ENCODE data around the gene KAZN.

KAZN gene

GRCh38 chr1:14871218-14871970 lies 272.9 kb downstream of the KAZN start:
- DNase-seq (ENCODE audit: insufficient read length, low spot score) (no peak), FAIRE-seq (no peak)
- no peak for TF ChIP-seq CTCF (IDR thresholded peaks at IDR 0.05; ENCODE audit: insufficient read depth, missing control alignments)

- FAIRE-seq: no peak
- no peak for TF ChIP-seq CTCF (IDR thresholded peaks at IDR 0.05; ENCODE audit: insufficient read depth, missing control alignments)
Measured at GRCh38 chr1:14872762-14873161, 274.3 kb downstream of the KAZN start.

DNA sequence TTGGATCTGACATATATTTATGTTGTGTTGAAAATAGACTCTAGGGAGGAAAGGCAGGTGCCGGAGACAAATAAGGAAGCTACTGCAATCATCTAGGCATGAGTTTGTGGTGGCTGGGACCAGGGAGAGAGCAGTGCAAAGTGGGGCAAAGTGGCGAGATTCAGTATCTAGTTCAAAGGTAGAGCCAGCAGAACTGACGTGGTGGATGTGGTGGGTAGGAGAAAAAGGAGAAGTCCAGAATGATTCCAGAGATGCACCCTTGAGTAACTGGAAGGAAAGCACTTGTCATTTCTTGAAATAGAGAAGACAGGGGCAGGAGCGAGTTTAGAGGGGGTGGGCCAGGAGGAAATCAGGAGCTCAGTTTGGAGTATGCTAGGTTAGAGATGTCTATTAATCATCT lies 275.2 kb downstream of the KAZN start:
- DNase-seq (ENCODE audit: insufficient read length, low spot score) (no peak), FAIRE-seq (no peak)
- TF ChIP-seq CTCF (IDR thresholded peaks at IDR 0.05; ENCODE audit: insufficient read depth, missing control alignments): no peak

More at GRCh38 chr1:14872762-14873161, 274.3 kb downstream of the KAZN start:
- no peak for DNase-seq (ENCODE audit: insufficient read length, low spot score)

DNA sequence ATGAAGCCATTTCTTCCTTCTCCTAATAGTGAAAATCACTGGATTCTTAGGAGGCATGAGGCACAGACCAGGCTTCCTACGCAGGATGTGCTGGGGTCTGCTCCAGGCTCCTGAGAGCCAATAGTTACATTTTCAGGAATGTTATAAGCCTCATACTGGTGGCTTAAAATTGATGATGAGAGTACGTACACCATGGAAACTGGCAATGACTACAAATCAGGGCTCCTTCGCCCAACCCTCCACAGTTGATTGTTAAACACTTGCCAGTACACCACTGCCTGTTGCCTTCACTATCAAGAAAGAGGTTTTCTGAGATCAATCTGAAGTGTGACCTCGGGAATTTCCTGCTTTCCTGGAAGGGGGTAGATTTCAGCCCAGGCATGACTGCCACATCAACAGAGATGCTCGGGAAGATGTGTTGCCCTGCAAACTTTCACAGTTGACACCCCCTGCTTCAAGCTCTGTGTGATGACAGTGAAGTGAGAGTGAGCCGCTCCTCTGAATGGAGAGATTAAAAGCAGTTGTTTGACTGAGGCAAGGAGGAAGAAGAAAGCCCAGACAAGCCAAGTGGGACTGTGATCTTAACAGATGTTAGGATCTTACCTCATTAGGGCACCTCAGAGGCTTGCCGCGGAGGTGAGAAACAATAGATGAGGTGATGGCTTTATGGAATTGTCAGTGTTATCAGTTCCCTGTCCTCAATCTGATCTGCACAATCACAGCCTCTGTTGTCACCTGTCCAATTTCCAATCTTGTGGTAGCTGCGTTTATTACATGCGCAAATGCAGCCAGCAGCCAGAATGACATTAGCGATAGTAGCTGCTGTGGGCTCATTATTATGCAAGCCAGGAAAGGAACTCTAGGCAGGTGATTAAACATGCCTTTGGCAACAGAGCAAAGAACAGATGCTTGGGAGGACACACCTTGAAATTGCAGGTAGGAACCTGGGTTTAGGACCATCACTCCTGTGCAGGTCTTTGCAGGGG lies 277.3 kb downstream of the KAZN start:
- TF ChIP-seq CTCF (IDR thresholded peaks at IDR 0.05; ENCODE audit: insufficient read depth, missing control alignments): no peak
- FAIRE-seq: no peak
- no peak for DNase-seq (ENCODE audit: insufficient read length, low spot score)

DNA sequence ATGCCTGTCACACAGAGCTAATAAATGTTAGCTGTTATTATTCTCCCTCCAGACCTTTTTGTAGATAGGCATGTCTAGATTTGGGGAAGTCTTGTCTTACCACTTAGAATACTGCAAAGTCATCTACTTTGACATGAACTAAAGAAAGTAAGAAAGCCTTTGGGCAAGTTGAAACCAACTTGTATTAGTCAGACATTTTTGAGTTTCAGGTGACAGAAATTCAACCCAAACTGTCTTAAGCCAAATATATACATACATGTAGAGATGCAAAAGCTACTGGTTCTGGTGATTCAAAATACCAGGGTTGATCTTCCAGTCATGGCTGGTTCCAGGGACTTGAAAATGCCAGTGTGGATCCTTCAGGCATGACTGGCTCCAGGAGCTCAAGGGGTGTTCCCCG lies 278.3 kb downstream of the KAZN start:
- DNase-seq (ENCODE audit: insufficient read length, low spot score) (no peak), FAIRE-seq (no peak)
- TF ChIP-seq CTCF (IDR thresholded peaks at IDR 0.05; ENCODE audit: insufficient read depth, missing control alignments): no peak

GRCh38 chr1:14877224-14877623 lies 278.7 kb downstream of the KAZN start:
- TF ChIP-seq CTCF (IDR thresholded peaks at IDR 0.05; ENCODE audit: insufficient read depth, missing control alignments): no peak
- no peak for DNase-seq (ENCODE audit: insufficient read length, low spot score)
- FAIRE-seq: no peak
